ENCODE results near the gene ESYT3. TPM values are rescaled to one million over a fixed set of nuclear protein-coding genes. Genes with fewer than 3 reads are reported as not detected.

The ESYT3 gene
- polyA plus RNA-seq, 3 donors, result not detected

- H3K27me3 Mint-ChIP-seq (ENCODE audit: low read depth in 3 of 3), result peaks cover 13 to 16% (median 13%) of the 10 kb centered on the region in 3 donors
- no CpG with 5 or more reads among the region's 2 CpGs for WGBS (ENCODE audit: insufficient coverage)
- H3K79me2 ChIP-seq (ENCODE audit: insufficient read depth, low read length), result no peaks in the 10 kb centered on the region
- H3K36me3 ChIP-seq (replicated peaks in 1 of 2; ENCODE audit: control insufficient read depth in 1 of 2, insufficient read depth in 2 of 2, low read length in 2 of 2), result no peaks in the 10 kb centered on the region
- H3K27me3 ChIP-seq (ENCODE audit: control insufficient read depth in 2 of 2, insufficient read depth in 2 of 2, low read length in 2 of 2), result peaks cover under 1 to 14% of the 10 kb centered on the region in 2 donors
- no peak overlapping the region for H2AFZ ChIP-seq (ENCODE audit: insufficient read depth, low read depth, low read length, poor library complexity, severe bottlenecking)
- H3K4me3 ChIP-seq (replicated peaks in 1 of 3; ENCODE audit: low read depth in 2 of 3, low read length in 3 of 3), result no peak overlapping the region
- DNase-seq, result no peak
- no peak overlapping the region for H3K4me3 Mint-ChIP-seq
- intact Hi-C loops (cut with micrococcal nuclease), result no loop called here
- H3K4me1 Mint-ChIP-seq, result no peaks in the 10 kb centered on the region
- H3K9me3 ChIP-seq (replicated peaks in 1 of 2; ENCODE audit: control insufficient read depth in 1 of 2, insufficient read depth in 1 of 2, low read length in 2 of 2), result no peaks in the 10 kb centered on the region
- H4K20me1 ChIP-seq (ENCODE audit: insufficient read depth, low read length), result no peaks in the 10 kb centered on the region
- H3K9me3 Mint-ChIP-seq, result peaks cover 0 to 3% (median 0%) of the 10 kb centered on the region in 7 donors
- no peak overlapping the region for H3K9ac ChIP-seq (ENCODE audit: insufficient read depth, low read length, poor library complexity, severe bottlenecking)
- H3K27ac Mint-ChIP-seq, result no peak overlapping the region
- no peak for TF ChIP-seq CTCF (IDR thresholded peaks at IDR 0.05)
- H3K27ac ChIP-seq (ENCODE audit: low read depth in 1 of 2, low read length in 2 of 2), result no peak overlapping the region
- H3K36me3 Mint-ChIP-seq, result no peaks in the 10 kb centered on the region
- H3K4me1 ChIP-seq (ENCODE audit: control insufficient read depth in 1 of 2, insufficient read depth in 2 of 2, low read length in 2 of 2), result no peaks in the 10 kb centered on the region
- H3K4me2 ChIP-seq (replicated peaks; ENCODE audit: extremely low read depth, low read length, poor library complexity, severe bottlenecking), result no peak overlapping the region
These were observed 6.8 kb downstream of the ESYT3 start for GRCh38 chr3:138441256-138441655.

GRCh38 chr3:138441742-138442141 lies 7.3 kb downstream of the ESYT3 start:
- Histone ChIP-seq H3K4me1 (ENCODE audit: control insufficient read depth in 1 of 2, insufficient read depth in 2 of 2, low read length in 2 of 2) (no peaks in the 10 kb centered on the region), H3K36me3 (replicated peaks in 1 of 2; ENCODE audit: control insufficient read depth in 1 of 2, insufficient read depth in 2 of 2, low read length in 2 of 2) (no peaks in the 10 kb centered on the region), H4K20me1 (ENCODE audit: insufficient read depth, low read length) (no peaks in the 10 kb centered on the region), H3K9ac (ENCODE audit: insufficient read depth, low read length, poor library complexity, severe bottlenecking) (no peak overlapping the region), H3K27me3 (ENCODE audit: control insufficient read depth in 2 of 2, insufficient read depth in 2 of 2, low read length in 2 of 2) (peaks cover 0 to 9% of the 10 kb centered on the region in 2 donors), H2AFZ (ENCODE audit: insufficient read depth, low read depth, low read length, poor library complexity, severe bottlenecking) (no peak overlapping the region), H3K4me3 (replicated peaks in 1 of 3; ENCODE audit: low read depth in 2 of 3, low read length in 3 of 3) (no peak overlapping the region), H3K79me2 (ENCODE audit: insufficient read depth, low read length) (no peaks in the 10 kb centered on the region), H3K4me2 (replicated peaks; ENCODE audit: extremely low read depth, low read length, poor library complexity, severe bottlenecking) (no peak overlapping the region), H3K27ac (ENCODE audit: low read depth in 1 of 2, low read length in 2 of 2) (no peak overlapping the region), H3K9me3 (replicated peaks in 1 of 2; ENCODE audit: control insufficient read depth in 1 of 2, insufficient read depth in 1 of 2, low read length in 2 of 2) (no peaks in the 10 kb centered on the region)
- Mint-ChIP-seq H3K4me3 (no peak overlapping the region), H3K9me3 (peaks cover 0 to 3% (median 0%) of the 10 kb centered on the region in 7 donors), H3K4me1 (no peaks in the 10 kb centered on the region), H3K27me3 (ENCODE audit: low read depth in 3 of 3) (peaks cover 8 to 11% (median 8%) of the 10 kb centered on the region in 3 donors), H3K36me3 (no peaks in the 10 kb centered on the region), H3K27ac (no peak overlapping the region)
- DNase-seq, result no peak
- WGBS (ENCODE audit: insufficient coverage), result no CpG with 5 or more reads among the region's 2 CpGs
- TF ChIP-seq CTCF (IDR thresholded peaks at IDR 0.05), result no peak
- intact Hi-C loops (cut with micrococcal nuclease), result no loop called here

All from CD14-positive monocyte (primary cell).